CD14-positive monocyte (primary cell): ENCODE data around the gene ARSI. TPM values are rescaled to one million over a fixed set of nuclear protein-coding genes. Genes with fewer than 3 reads are reported as not detected.

Experiments used
- DNase-seq, 3 donors: peaks; one replicate each; pipeline ENCODE4 v3.0.0-alpha.2; 2011 to 2022
- H2AFZ ChIP-seq: 2 replicates; pipeline ENCODE4 v1.6.0; 2012; ENCODE audit warnings: mild to moderate bottlenecking, low read depth, low read length, inconsistent platforms; ENCODE audit not compliant: insufficient read depth, poor library complexity, severe bottlenecking
- H3K27ac ChIP-seq, 2 donors: 1 replicate in 1 of 2; 2 replicates in 1 of 2; pipeline ENCODE4 v1.5.1; 2012 to 2013; ENCODE audit warnings: low read length in 2 of 2, control low read depth in 1 of 2, inconsistent platforms in 1 of 2, low read depth in 1 of 2, mild to moderate bottlenecking in 1 of 2
- H3K27me3 ChIP-seq, 2 donors: one replicate each; pipeline versions ENCODE4 v1.6.0 to v1.6.1; 2011 to 2013; ENCODE audit warnings: low read length in 2 of 2; ENCODE audit not compliant: control insufficient read depth in 2 of 2, insufficient read depth in 2 of 2
- H3K36me3 ChIP-seq, 2 donors: replicated peaks in 1 of 2; 1 replicate in 1 of 2; 2 replicates in 1 of 2; pipeline versions ENCODE4 v1.5.1 to v1.6.1; 2012 to 2013; ENCODE audit warnings: low read length in 2 of 2, control low read depth in 1 of 2, inconsistent platforms in 1 of 2, mild to moderate bottlenecking in 1 of 2; ENCODE audit not compliant: insufficient read depth in 2 of 2, control insufficient read depth in 1 of 2
- H3K4me1 ChIP-seq, 2 donors: 1 replicate in 1 of 2; 2 replicates in 1 of 2; pipeline versions ENCODE4 v1.5.1 to v1.6.1; 2012 to 2013; ENCODE audit warnings: low read length in 2 of 2, control low read depth in 1 of 2, inconsistent platforms in 1 of 2, mild to moderate bottlenecking in 1 of 2, moderate library complexity in 1 of 2; ENCODE audit not compliant: insufficient read depth in 2 of 2, control insufficient read depth in 1 of 2
- H3K4me2 ChIP-seq: replicated peaks from 2 replicates; pipeline ENCODE3; 2012; ENCODE audit warnings: low read length, moderate library complexity, mild to moderate bottlenecking; ENCODE audit not compliant: poor library complexity, severe bottlenecking; ENCODE audit errors: extremely low read depth
- H3K4me3 ChIP-seq, 3 experiments: fragments of 200-600 bp in 1 of 3; sonication (generic) in 1 of 3; replicated peaks in 1 of 3; 1 replicate in 2 of 3; 2 replicates in 1 of 3; pipeline ENCODE4 v1.5.1; 2011 to 2013; ENCODE audit warnings: low read length in 3 of 3, mild to moderate bottlenecking in 3 of 3, control low read depth in 2 of 3, low read depth in 2 of 3, inconsistent platforms in 1 of 3, moderate library complexity in 1 of 3
- H3K79me2 ChIP-seq: 2 replicates; pipeline ENCODE4 v1.6.0; 2012; ENCODE audit warnings: mild to moderate bottlenecking, control low read depth, inconsistent platforms, low read length, moderate library complexity; ENCODE audit not compliant: insufficient read depth
- H3K9ac ChIP-seq: 2 replicates; pipeline ENCODE4 v1.6.0; 2017; ENCODE audit warnings: low read length, mild to moderate bottlenecking; ENCODE audit not compliant: insufficient read depth, poor library complexity, severe bottlenecking
- H3K9me3 ChIP-seq, 2 donors: replicated peaks in 1 of 2; 1 replicate in 1 of 2; 2 replicates in 1 of 2; pipeline versions ENCODE4 v1.5.1 to v1.6.1; 2012 to 2013; ENCODE audit warnings: low read length in 2 of 2, control low read depth in 1 of 2; ENCODE audit not compliant: control insufficient read depth in 1 of 2, insufficient read depth in 1 of 2
- H4K20me1 ChIP-seq: 2 replicates; pipeline ENCODE4 v1.6.0; 2012; ENCODE audit warnings: mild to moderate bottlenecking, low read length, control low read depth, moderate library complexity; ENCODE audit not compliant: insufficient read depth
- H3K27ac Mint-ChIP-seq, 7 donors: one replicate each; pipeline ENCODE4 v1.8.0; 2020; ENCODE audit warnings: mild to moderate bottlenecking in 7 of 7, mixed read lengths in 7 of 7, moderate library complexity in 6 of 7, inconsistent platforms in 2 of 7
- H3K27me3 Mint-ChIP-seq, 3 donors: one replicate each; pipeline ENCODE4 v1.8.0; 2021 to 2022; ENCODE audit warnings: low read depth in 3 of 3, mild to moderate bottlenecking in 3 of 3, mixed read lengths in 3 of 3, moderate library complexity in 3 of 3, inconsistent platforms in 1 of 3
- H3K36me3 Mint-ChIP-seq, 2 donors: one replicate each; pipeline ENCODE4 v1.8.0; 2020; ENCODE audit warnings: mixed read lengths in 2 of 2, inconsistent platforms in 1 of 2, mild to moderate bottlenecking in 1 of 2
- H3K4me1 Mint-ChIP-seq: one replicate; pipeline ENCODE4 v1.8.0; 2020; ENCODE audit warnings: mild to moderate bottlenecking, mixed read lengths
- H3K4me3 Mint-ChIP-seq, 2 donors: one replicate each; pipeline ENCODE4 v1.8.0; 2020; ENCODE audit warnings: mild to moderate bottlenecking in 2 of 2, mixed read lengths in 2 of 2, moderate library complexity in 1 of 2
- H3K9me3 Mint-ChIP-seq, 7 donors: one replicate each; pipeline ENCODE4 v1.8.0; 2020 to 2022; ENCODE audit warnings: mixed read lengths in 7 of 7, mild to moderate bottlenecking in 6 of 7, moderate library complexity in 6 of 7, inconsistent platforms in 2 of 7
- WGBS: methylation state at CpG from one replicate; pipeline ENCODE4 v1.1.5; 2013; ENCODE audit warnings: missing lambda C conversion rate; ENCODE audit not compliant: insufficient coverage; 5-methylcytosine and 5-hydroxymethylcytosine counted together
- intact Hi-C, 2 donors: fragments of 100-400 bp; cut with micrococcal nuclease; formaldehyde crosslinking; loops; one replicate each; pipeline versions ENCODE4 v1.15.0 to v1.15.1; 2023
- polyA plus RNA-seq, 3 donors: library from polyadenylated mRNA; depleted of rRNA in 1 of 3; unstranded in 2 of 3; stranded (reverse) in 1 of 3; fragments of 300-500 nt in 2 of 3; fragments of >200 nt in 1 of 3; fragmentation: Illumina TruSeq in 2 of 3; gene quantifications; 1 replicate in 2 of 3; 2 replicates in 1 of 3; pipeline ENCODE4 v1.2.3, GENCODE V29; 2012 to 2021
- TF ChIP-seq, protein P1 (sequence below): fragments of 200-600 bp; IDR thresholded peaks from one replicate; pipeline ENCODE4 v1.8.0; 2022; ENCODE audit warnings: antibody characterized with exemption, mild to moderate bottlenecking

Gene ARSI
- polyA plus RNA-seq, 3 donors = not detected

DNA sequence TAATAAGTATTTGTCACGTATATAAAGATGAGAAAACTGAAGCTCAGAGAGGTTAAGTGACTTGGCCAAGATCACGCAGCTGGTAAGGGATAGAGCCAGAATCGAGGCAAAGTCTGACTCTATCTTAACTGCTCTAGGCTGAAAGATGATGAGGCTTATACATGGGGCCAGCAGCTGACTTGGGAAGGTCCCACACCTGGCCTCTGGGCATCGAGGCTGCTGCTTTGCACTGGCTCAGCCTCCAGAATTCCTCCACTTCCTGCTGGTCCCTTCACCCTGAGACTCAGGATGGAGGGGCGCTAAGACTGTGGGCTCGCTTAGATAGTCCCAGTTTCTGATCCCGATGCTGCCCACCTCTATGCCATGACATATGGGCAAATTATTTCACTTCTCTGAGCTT is 48.3 kb downstream of the ARSI start:
- Histone ChIP-seq H3K9me3 (no peaks in the 10 kb centered on the region), H4K20me1 (no peaks in the 10 kb centered on the region), H2AFZ (no peak overlapping the region), H3K27ac (no peak overlapping the region), H3K36me3 (no peaks in the 10 kb centered on the region), H3K4me1 (no peaks in the 10 kb centered on the region), H3K27me3 (no peaks in the 10 kb centered on the region), H3K4me2 (no peak overlapping the region), H3K79me2 (no peaks in the 10 kb centered on the region), H3K9ac (no peak overlapping the region), H3K4me3 (no peak overlapping the region)
- DNase-seq = no peak
- Mint-ChIP-seq H3K9me3 (peaks cover 0 to 2% (median 0%) of the 10 kb centered on the region in 7 donors), H3K36me3 (no peaks in the 10 kb centered on the region), H3K4me1 (no peaks in the 10 kb centered on the region), H3K27ac (no peak overlapping the region), H3K4me3 (no peak overlapping the region), H3K27me3 (peaks cover 2 to 7% (median 2%) of the 10 kb centered on the region in 3 donors)
- TF ChIP-seq, protein P1, sequence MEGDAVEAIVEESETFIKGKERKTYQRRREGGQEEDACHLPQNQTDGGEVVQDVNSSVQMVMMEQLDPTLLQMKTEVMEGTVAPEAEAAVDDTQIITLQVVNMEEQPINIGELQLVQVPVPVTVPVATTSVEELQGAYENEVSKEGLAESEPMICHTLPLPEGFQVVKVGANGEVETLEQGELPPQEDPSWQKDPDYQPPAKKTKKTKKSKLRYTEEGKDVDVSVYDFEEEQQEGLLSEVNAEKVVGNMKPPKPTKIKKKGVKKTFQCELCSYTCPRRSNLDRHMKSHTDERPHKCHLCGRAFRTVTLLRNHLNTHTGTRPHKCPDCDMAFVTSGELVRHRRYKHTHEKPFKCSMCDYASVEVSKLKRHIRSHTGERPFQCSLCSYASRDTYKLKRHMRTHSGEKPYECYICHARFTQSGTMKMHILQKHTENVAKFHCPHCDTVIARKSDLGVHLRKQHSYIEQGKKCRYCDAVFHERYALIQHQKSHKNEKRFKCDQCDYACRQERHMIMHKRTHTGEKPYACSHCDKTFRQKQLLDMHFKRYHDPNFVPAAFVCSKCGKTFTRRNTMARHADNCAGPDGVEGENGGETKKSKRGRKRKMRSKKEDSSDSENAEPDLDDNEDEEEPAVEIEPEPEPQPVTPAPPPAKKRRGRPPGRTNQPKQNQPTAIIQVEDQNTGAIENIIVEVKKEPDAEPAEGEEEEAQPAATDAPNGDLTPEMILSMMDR = no peak
- intact Hi-C loops = no loop called here
- WGBS = 94% methylated on average over 5 of the region's 7 CpGs

DNA sequence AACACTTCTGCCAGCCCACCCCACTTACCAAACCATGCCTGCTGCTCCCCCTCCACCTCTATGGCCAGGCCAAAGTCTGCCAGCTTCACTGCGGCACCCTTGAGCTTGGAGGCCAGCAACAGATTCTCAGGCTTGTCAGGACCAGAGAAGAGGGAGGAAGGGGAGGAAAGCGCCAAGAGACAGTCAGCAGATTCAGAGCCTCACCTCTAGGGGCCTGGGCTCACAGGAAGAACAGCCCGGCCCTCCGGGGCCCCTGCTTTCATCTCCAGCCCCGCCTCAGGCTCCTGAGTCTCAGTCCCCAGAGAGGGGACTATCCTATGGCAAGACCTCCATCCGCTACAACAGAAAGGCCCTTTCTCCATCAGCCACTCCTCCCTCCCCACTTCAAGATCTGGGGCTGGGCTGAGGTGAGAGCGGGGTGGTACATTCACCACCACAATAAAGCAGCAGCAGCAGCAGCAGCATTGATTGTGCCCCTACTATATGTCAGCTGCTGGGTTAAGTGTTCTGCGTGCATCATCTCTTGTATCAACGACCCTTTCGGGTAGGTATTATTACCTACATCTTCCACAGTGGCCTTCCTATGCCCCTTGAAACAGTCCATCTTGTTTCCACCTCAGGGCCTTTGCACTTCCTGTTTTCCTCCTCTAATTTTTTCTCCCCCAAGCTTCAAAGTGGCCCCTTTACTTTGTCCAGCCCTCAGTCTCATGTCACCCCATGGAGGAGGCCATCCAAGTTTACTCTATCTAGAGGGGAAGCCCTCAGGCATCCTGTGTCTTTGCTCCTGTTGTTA is 49.1 kb downstream of the ARSI start:
- Histone ChIP-seq H4K20me1 (no peaks in the 10 kb centered on the region), H3K9me3 (no peaks in the 10 kb centered on the region), H3K79me2 (no peaks in the 10 kb centered on the region), H3K4me3 (no peak overlapping the region), H3K27me3 (no peaks in the 10 kb centered on the region), H3K36me3 (no peaks in the 10 kb centered on the region), H3K4me1 (no peaks in the 10 kb centered on the region), H2AFZ (no peak overlapping the region), H3K4me2 (no peak overlapping the region), H3K9ac (no peak overlapping the region), H3K27ac (no peak overlapping the region)
- intact Hi-C loops = no loop called here
- no peak for DNase-seq
- 86% methylated on average over 8 of the region's 10 CpGs for WGBS
- Mint-ChIP-seq H3K4me3 (no peak overlapping the region), H3K4me1 (no peaks in the 10 kb centered on the region), H3K9me3 (peaks cover 0 to 2% (median 0%) of the 10 kb centered on the region in 7 donors), H3K27ac (no peak overlapping the region), H3K27me3 (peaks cover 2 to 7% (median 2%) of the 10 kb centered on the region in 3 donors), H3K36me3 (no peaks in the 10 kb centered on the region)
- TF ChIP-seq, protein P1 = no peak
